ENCODE data around the gene ZNF48. TPM values are rescaled to one million over a fixed set of nuclear protein-coding genes. Genes with fewer than 3 reads are reported as not detected.

Gene ZNF48
- 10 to 100 TPM; 18.0 to 19.2 (median 18.1) TPM for total RNA-seq

GRCh38 chr16:30395155-30395991, at the start of gene ZNF48:
ZNF48 (plus strand) TSS chr16:30395420; CDS start chr16:30395795, 375 bp downstream.
- DNase-seq, result peak; percentile 54
- Mint-ChIP-seq H3K27me3 (ENCODE audit: low read depth) (no peaks in the 10 kb centered on the region), H3K36me3 (ENCODE audit: insufficient read depth) (peaks cover 6% of the 10 kb centered on the region), H3K9me3 (no peaks in the 10 kb centered on the region), H3K4me1 (ENCODE audit: low read depth) (peaks cover 36% of the 10 kb centered on the region), H3K4me3 (peak within 1 kb of the TSS; percentile 89)
- ATAC-seq, result peak; percentile 73 to 75

- H3K36me3 Mint-ChIP-seq (ENCODE audit: insufficient read depth), result peaks cover 13% of the 10 kb centered on the region
Measured at GRCh38 chr16:30346286-30346685, 48.9 kb upstream of the ZNF48 start.

GRCh38 chr16:30348113-30348512, 47.1 kb upstream of the ZNF48 start:
- DNase-seq, result no peak
- no peak for ATAC-seq
- Mint-ChIP-seq H3K9me3 (no peaks in the 10 kb centered on the region), H3K4me1 (ENCODE audit: low read depth) (peaks cover 26% of the 10 kb centered on the region), H3K4me3 (no peak overlapping the region), H3K36me3 (ENCODE audit: insufficient read depth) (peaks cover 17% of the 10 kb centered on the region), H3K27me3 (ENCODE audit: low read depth) (no peaks in the 10 kb centered on the region)

More at GRCh38 chr16:30346286-30346685, 48.9 kb upstream of the ZNF48 start:
- Mint-ChIP-seq H3K4me3 (no peak overlapping the region), H3K4me1 (ENCODE audit: low read depth) (peaks cover 17% of the 10 kb centered on the region), H3K27me3 (ENCODE audit: low read depth) (no peaks in the 10 kb centered on the region), H3K9me3 (no peaks in the 10 kb centered on the region)
- DNase-seq (no peak), ATAC-seq (no peak)

GRCh38 chr16:30348929-30349328, 46.3 kb upstream of the ZNF48 start:
- Mint-ChIP-seq H3K9me3 (no peaks in the 10 kb centered on the region), H3K27me3 (ENCODE audit: low read depth) (no peaks in the 10 kb centered on the region), H3K36me3 (ENCODE audit: insufficient read depth) (peaks cover 21% of the 10 kb centered on the region), H3K4me1 (ENCODE audit: low read depth) (peaks cover 31% of the 10 kb centered on the region), H3K4me3 (no peak overlapping the region)
- ATAC-seq, result no peak
- DNase-seq, result no peak

- Mint-ChIP-seq H3K4me1 (ENCODE audit: low read depth) (peaks cover 38% of the 10 kb centered on the region), H3K27me3 (ENCODE audit: low read depth) (no peaks in the 10 kb centered on the region), H3K9me3 (no peaks in the 10 kb centered on the region), H3K36me3 (ENCODE audit: insufficient read depth) (peaks cover 26% of the 10 kb centered on the region), H3K4me3 (no peak overlapping the region)
- ATAC-seq (no peak), DNase-seq (no peak)
Measured at GRCh38 chr16:30349675-30350074, 45.5 kb upstream of the ZNF48 start.

- Mint-ChIP-seq H3K36me3 (ENCODE audit: insufficient read depth) (peaks cover 26% of the 10 kb centered on the region), H3K9me3 (no peaks in the 10 kb centered on the region), H3K27me3 (ENCODE audit: low read depth) (no peaks in the 10 kb centered on the region), H3K4me1 (ENCODE audit: low read depth) (peaks cover 42% of the 10 kb centered on the region), H3K4me3 (no peak overlapping the region)
- DNase-seq (no peak), ATAC-seq (peak in 1 of 2 donors; percentile 30)
Measured at GRCh38 chr16:30350134-30350871, 44.9 kb upstream of the ZNF48 start.

GRCh38 chr16:30351001-30351441, 44.2 kb upstream of the ZNF48 start:
- ATAC-seq (no peak), DNase-seq (no peak)
- no peaks in the 10 kb centered on the region for H3K27me3 Mint-ChIP-seq (ENCODE audit: low read depth)
- H3K4me3 Mint-ChIP-seq, result no peak overlapping the region
- peaks cover 26% of the 10 kb centered on the region for H3K36me3 Mint-ChIP-seq (ENCODE audit: insufficient read depth)
- peaks cover 47% of the 10 kb centered on the region for H3K4me1 Mint-ChIP-seq (ENCODE audit: low read depth)
- no peaks in the 10 kb centered on the region for H3K9me3 Mint-ChIP-seq

GRCh38 chr16:30351586-30352419, 43.4 kb upstream of the ZNF48 start:
- ATAC-seq, result no peak
- Mint-ChIP-seq H3K4me3 (no peak overlapping the region), H3K27me3 (ENCODE audit: low read depth) (no peaks in the 10 kb centered on the region), H3K9me3 (no peaks in the 10 kb centered on the region), H3K36me3 (ENCODE audit: insufficient read depth) (peaks cover 26% of the 10 kb centered on the region), H3K4me1 (ENCODE audit: low read depth) (peaks cover 51% of the 10 kb centered on the region)
- no peak for DNase-seq

GRCh38 chr16:30352488-30353401, 42.5 kb upstream of the ZNF48 start:
- H3K9me3 Mint-ChIP-seq, result no peaks in the 10 kb centered on the region
- no peaks in the 10 kb centered on the region for H3K27me3 Mint-ChIP-seq (ENCODE audit: low read depth)
- no peak for ATAC-seq
- H3K4me1 Mint-ChIP-seq (ENCODE audit: low read depth), result peaks cover 51% of the 10 kb centered on the region
- peaks cover 30% of the 10 kb centered on the region for H3K36me3 Mint-ChIP-seq (ENCODE audit: insufficient read depth)
- no peak for DNase-seq
- H3K4me3 Mint-ChIP-seq, result peak overlapping the region; percentile 47

- Mint-ChIP-seq H3K9me3 (no peaks in the 10 kb centered on the region), H3K27me3 (ENCODE audit: low read depth) (no peaks in the 10 kb centered on the region), H3K4me1 (ENCODE audit: low read depth) (peaks cover 51% of the 10 kb centered on the region), H3K36me3 (ENCODE audit: insufficient read depth) (peaks cover 32% of the 10 kb centered on the region), H3K4me3 (peak overlapping the region; percentile 95)
- ATAC-seq (no peak), DNase-seq (no peak)
Measured at GRCh38 chr16:30353438-30354129, 41.6 kb upstream of the ZNF48 start.

- no peaks in the 10 kb centered on the region for H3K27me3 Mint-ChIP-seq (ENCODE audit: low read depth)
- peak overlapping the region; percentile 95 for H3K4me3 Mint-ChIP-seq
- peak; percentile 41 to 53 for ATAC-seq
- no peak for DNase-seq
- no peaks in the 10 kb centered on the region for H3K9me3 Mint-ChIP-seq
- peaks cover 27% of the 10 kb centered on the region for H3K36me3 Mint-ChIP-seq (ENCODE audit: insufficient read depth)
- H3K4me1 Mint-ChIP-seq (ENCODE audit: low read depth), result peaks cover 46% of the 10 kb centered on the region
Measured at GRCh38 chr16:30354423-30355143, 40.6 kb upstream of the ZNF48 start.

- H3K4me1 Mint-ChIP-seq (ENCODE audit: low read depth), result peaks cover 40% of the 10 kb centered on the region
- H3K4me3 Mint-ChIP-seq, result peak within 1 kb of the TSS; percentile 95
- ATAC-seq (peak; percentile 92 to 95), DNase-seq (peak; percentile 86)
- H3K36me3 Mint-ChIP-seq (ENCODE audit: insufficient read depth), result peaks cover 26% of the 10 kb centered on the region
- H3K9me3 Mint-ChIP-seq, result no peaks in the 10 kb centered on the region
- no peaks in the 10 kb centered on the region for H3K27me3 Mint-ChIP-seq (ENCODE audit: low read depth)
Measured at GRCh38 chr16:30355144-30355953, 39.9 kb upstream of the ZNF48 start, which contains the start of gene CD2BP2. CD2BP2 (minus strand) TSS chr16:30355308; CDS start chr16:30354681, 627 bp downstream.

Measured in activated T-cell treated with anti-CD3 and anti-CD28 coated beads, Interleukin-2, amount 50 U/mL, for 4 hours (primary cell).